Left hindlimb (tissue), 1 donor: ENCODE results near the gene ADGRL1.
A peak's percentile ranks its signal among the peaks of the same experiment; 100 is the strongest.
"Not testable (repeated sequence)": the region's sequence is repeated elsewhere in the genome, so short reads cannot be mapped to it uniquely, and the experiment has no call there.

Source experiments
- DNase-seq: peaks from one replicate; pipeline ENCODE4 v3.0.0-alpha.2; 2018

The ADGRL1 gene

GRCh38 chr19:14205452-14206287 is at the start of gene ADGRL1:
ADGRL1 (minus strand) TSS chr19:14206169; CDS start chr19:14183602, 22,567 bp downstream.
- not testable (repeated sequence) for DNase-seq

GRCh38 chr19:14255316-14255715 is 49.3 kb upstream of the ADGRL1 start:
- DNase-seq = not testable (repeated sequence)

- peak; percentile 47 for DNase-seq
Observed at GRCh38 chr19:14253822-14254599, 48.0 kb upstream of the ADGRL1 start.

- not testable (repeated sequence) for DNase-seq
Observed at GRCh38 chr19:14252136-14252535, 46.2 kb upstream of the ADGRL1 start.

GRCh38 chr19:14250870-14251269 is 44.9 kb upstream of the ADGRL1 start:
- DNase-seq = no peak

- not testable (repeated sequence) for DNase-seq
Observed at GRCh38 chr19:14250315-14250714, 44.3 kb upstream of the ADGRL1 start.

- DNase-seq = not testable (repeated sequence)
Observed at GRCh38 chr19:14249891-14250290, 43.9 kb upstream of the ADGRL1 start.

- DNase-seq = peak; percentile 80
Observed at GRCh38 chr19:14249012-14249754, 43.2 kb upstream of the ADGRL1 start.

- DNase-seq = peak; percentile 94
Observed at GRCh38 chr19:14248578-14249011, 42.6 kb upstream of the ADGRL1 start.

- DNase-seq = peak; percentile 62
Observed at GRCh38 chr19:14247548-14248471, 41.8 kb upstream of the ADGRL1 start.

GRCh38 chr19:14247205-14247547 is 41.2 kb upstream of the ADGRL1 start:
- DNase-seq = not testable (repeated sequence)

- not testable (repeated sequence) for DNase-seq
Observed at GRCh38 chr19:14244393-14244792, 38.4 kb upstream of the ADGRL1 start.

- not testable (repeated sequence) for DNase-seq
Observed at GRCh38 chr19:14243718-14244117, 37.7 kb upstream of the ADGRL1 start.

GRCh38 chr19:14237014-14237941 is 31.3 kb upstream of the ADGRL1 start:
- no peak for DNase-seq

GRCh38 chr19:14232945-14233344 is 27.0 kb upstream of the ADGRL1 start:
- DNase-seq = not testable (repeated sequence)

GRCh38 chr19:14228446-14229071 is 22.6 kb upstream of the ADGRL1 start:
- not testable (repeated sequence) for DNase-seq

- DNase-seq = not testable (repeated sequence)
Observed at GRCh38 chr19:14226498-14226897, 20.5 kb upstream of the ADGRL1 start.

GRCh38 chr19:14222886-14223285 is 16.9 kb upstream of the ADGRL1 start:
- no peak for DNase-seq

- DNase-seq = not testable (repeated sequence)
Observed at GRCh38 chr19:14221345-14221744, 15.4 kb upstream of the ADGRL1 start.
